Cardiac muscle cell (in vitro differentiated cells and primary cell): ENCODE data around the gene ZNF225. TPM values are rescaled to one million over a fixed set of nuclear protein-coding genes. Genes with fewer than 3 reads are reported as not detected.

ENCODE experiments used
- DNase-seq, 2 donors: peaks; one replicate each; pipeline versions ENCODE4 v3.0.0 to v3.0.0-alpha.2; 2010 to 2017; ENCODE audit warnings: low read depth in 1 of 2, low spot score in 1 of 2
- H3K27ac ChIP-seq: fragments of 200-600 bp; sonication (generic); 2 replicates; pipeline ENCODE4 v1.5.1; 2016
- H3K27me3 ChIP-seq: fragments of 200-600 bp; sonication (generic); 2 replicates; pipeline ENCODE4 v1.6.0; 2016; ENCODE audit warnings: control low read depth
- H3K36me3 ChIP-seq: fragments of 200-600 bp; sonication (generic); 2 replicates; pipeline ENCODE4 v1.5.1; 2016; ENCODE audit warnings: control low read depth
- H3K4me1 ChIP-seq: fragments of 200-600 bp; sonication (generic); 2 replicates; pipeline ENCODE4 v1.8.1; 2017; ENCODE audit warnings: low read depth, mild to moderate bottlenecking, mixed run types
- H3K4me3 ChIP-seq: fragments of 200-600 bp; sonication (generic); 2 replicates; pipeline ENCODE4 v1.5.1; 2016; ENCODE audit warnings: mild to moderate bottlenecking
- H3K9me3 ChIP-seq: fragments of 200-600 bp; sonication (generic); 2 replicates; pipeline ENCODE4 v1.5.1; 2017; ENCODE audit warnings: low read depth, mild to moderate bottlenecking, control low read depth
- polyA plus RNA-seq: library from polyadenylated mRNA; unstranded; fragments of >200 nt; fragmentation: Nextera tagmentation; extraction: Ambion mirVana; gene quantifications from 2 replicates; pipeline ENCODE4 v1.2.1, GENCODE V29; 2016
- total RNA-seq: library from RNA; depleted of rRNA; stranded (reverse); fragments of >200 nt; gene quantifications from 2 replicates; pipeline ENCODE4 v1.2.3, GENCODE V29; 2016
- TF ChIP-seq, protein P1 (sequence below): IDR thresholded peaks from 2 replicates; pipeline ENCODE4 v1.5.1; 2012; ENCODE audit warnings: low read depth, mild to moderate bottlenecking, low read length

ZNF225 gene
- total and polyA plus RNA-seq, 2 experiments from 2014 or later = 4.8 to 5.8 TPM

DNA sequence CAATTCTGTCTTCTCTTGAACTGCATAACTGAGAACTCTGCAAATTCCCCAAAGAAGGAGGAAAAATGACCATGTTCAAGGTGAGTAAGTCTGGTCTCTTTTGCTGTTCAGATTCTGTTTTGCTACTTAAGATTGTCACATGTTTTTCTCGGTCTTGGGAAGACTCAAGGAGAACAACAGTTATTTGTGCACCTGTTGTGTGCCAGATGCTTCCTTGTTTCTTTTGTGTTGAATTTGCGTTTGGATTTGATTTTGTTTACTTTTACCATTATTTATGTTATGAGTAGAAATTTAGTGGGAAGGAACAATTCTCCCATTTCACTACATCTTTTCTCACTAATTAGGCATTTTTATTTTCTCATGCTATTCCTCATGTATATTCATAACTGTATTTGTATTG lies 36.9 kb upstream of the ZNF225 start:
- H3K4me3 ChIP-seq = no peak overlapping the region
- H3K36me3 ChIP-seq = peaks cover 4% of the 10 kb centered on the region
- H3K4me1 ChIP-seq = peaks cover 5% of the 10 kb centered on the region
- DNase-seq = no peak
- no peaks in the 10 kb centered on the region for H3K9me3 ChIP-seq
- no peaks in the 10 kb centered on the region for H3K27me3 ChIP-seq
- TF ChIP-seq, protein P1, sequence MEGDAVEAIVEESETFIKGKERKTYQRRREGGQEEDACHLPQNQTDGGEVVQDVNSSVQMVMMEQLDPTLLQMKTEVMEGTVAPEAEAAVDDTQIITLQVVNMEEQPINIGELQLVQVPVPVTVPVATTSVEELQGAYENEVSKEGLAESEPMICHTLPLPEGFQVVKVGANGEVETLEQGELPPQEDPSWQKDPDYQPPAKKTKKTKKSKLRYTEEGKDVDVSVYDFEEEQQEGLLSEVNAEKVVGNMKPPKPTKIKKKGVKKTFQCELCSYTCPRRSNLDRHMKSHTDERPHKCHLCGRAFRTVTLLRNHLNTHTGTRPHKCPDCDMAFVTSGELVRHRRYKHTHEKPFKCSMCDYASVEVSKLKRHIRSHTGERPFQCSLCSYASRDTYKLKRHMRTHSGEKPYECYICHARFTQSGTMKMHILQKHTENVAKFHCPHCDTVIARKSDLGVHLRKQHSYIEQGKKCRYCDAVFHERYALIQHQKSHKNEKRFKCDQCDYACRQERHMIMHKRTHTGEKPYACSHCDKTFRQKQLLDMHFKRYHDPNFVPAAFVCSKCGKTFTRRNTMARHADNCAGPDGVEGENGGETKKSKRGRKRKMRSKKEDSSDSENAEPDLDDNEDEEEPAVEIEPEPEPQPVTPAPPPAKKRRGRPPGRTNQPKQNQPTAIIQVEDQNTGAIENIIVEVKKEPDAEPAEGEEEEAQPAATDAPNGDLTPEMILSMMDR = no peak
- no peak overlapping the region for H3K27ac ChIP-seq

- no peak for DNase-seq
- TF ChIP-seq, protein P1 = no peak
These were observed 21.1 kb upstream of the ZNF225 start for GRCh38 chr19:44092108-44092507.

DNA sequence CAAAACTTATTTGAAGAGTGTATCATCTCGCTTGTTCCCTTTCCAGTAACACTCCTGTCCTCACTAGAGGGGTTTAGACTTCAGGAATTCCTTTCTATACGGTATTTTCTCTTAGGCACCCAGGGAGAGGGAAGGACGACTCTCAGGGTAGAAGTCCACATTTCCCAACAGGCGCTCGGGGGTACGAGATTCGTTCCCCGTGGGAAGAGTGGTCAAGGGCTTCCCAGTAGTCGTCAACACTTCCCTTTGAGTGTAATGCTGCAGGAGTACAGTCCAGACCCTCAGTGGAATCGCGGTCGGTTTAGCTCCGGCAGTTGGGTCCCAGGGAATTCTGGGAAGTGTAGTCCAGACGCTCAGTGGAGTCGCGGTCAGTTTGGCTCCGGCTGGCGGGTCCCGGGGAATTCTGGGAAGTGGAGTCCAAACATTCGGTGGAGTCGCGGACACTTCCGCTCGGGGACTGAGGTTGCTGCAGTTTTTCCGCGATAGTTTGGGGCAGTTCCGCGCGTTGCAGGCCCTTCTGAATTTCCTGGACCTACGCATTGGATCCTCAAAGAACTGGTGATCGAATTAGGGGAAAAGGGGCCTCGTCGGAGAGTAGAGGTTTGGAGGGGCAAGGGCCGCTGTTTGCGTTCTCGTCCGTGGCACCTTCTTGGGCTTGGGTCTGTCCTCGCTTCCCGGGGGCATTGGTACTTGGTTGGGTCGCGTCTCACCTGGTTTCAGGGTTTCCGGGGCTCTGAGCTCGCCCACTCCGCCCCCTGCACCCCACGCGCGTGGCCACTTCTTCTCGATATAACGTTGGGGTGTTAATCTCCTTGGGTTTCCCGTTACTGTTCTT lies 19.1 kb upstream of the ZNF225 start, which contains the start of gene ZNF224:
ZNF224 (plus strand) TSS at position 431 of the 835 bp plus-strand sequence. CDS start 3,513 bp downstream, outside the sequence.
- Histone ChIP-seq H3K9me3 (no peaks in the 10 kb centered on the region), H3K36me3 (no peaks in the 10 kb centered on the region), H3K4me1 (no peaks in the 10 kb centered on the region), H3K4me3 (peak within 1 kb of the TSS; percentile 69), H3K27ac (peak within 1 kb of the TSS; percentile 77), H3K27me3 (no peaks in the 10 kb centered on the region)
- TF ChIP-seq, protein P1 = no peak
- peak; percentile 94 to 96 for DNase-seq

More at GRCh38 chr19:44092108-44092507, 21.1 kb upstream of the ZNF225 start:
- H3K4me1 ChIP-seq = no peaks in the 10 kb centered on the region
- H3K27ac ChIP-seq = no peak overlapping the region
- no peak overlapping the region for H3K4me3 ChIP-seq
- H3K9me3 ChIP-seq = no peaks in the 10 kb centered on the region
- H3K27me3 ChIP-seq = no peaks in the 10 kb centered on the region
- H3K36me3 ChIP-seq = no peaks in the 10 kb centered on the region

GRCh38 chr19:44107751-44108150 lies 5.4 kb upstream of the ZNF225 start:
- Histone ChIP-seq H3K27ac (no peak overlapping the region), H3K4me3 (no peak overlapping the region), H3K4me1 (no peaks in the 10 kb centered on the region), H3K27me3 (no peaks in the 10 kb centered on the region), H3K36me3 (peaks cover 20% of the 10 kb centered on the region), H3K9me3 (no peaks in the 10 kb centered on the region)
- TF ChIP-seq, protein P1 = no peak
- no peak for DNase-seq

GRCh38 chr19:44109458-44109857 lies 3.7 kb upstream of the ZNF225 start:
- Histone ChIP-seq H3K9me3 (no peaks in the 10 kb centered on the region), H3K36me3 (peaks cover 8% of the 10 kb centered on the region)
- TF ChIP-seq, protein P1 = no peak

More at GRCh38 chr19:44109458-44109857, 3.7 kb upstream of the ZNF225 start:
- Histone ChIP-seq H3K27ac (no peak overlapping the region), H3K4me3 (no peak overlapping the region), H3K27me3 (no peaks in the 10 kb centered on the region), H3K4me1 (peaks cover 3% of the 10 kb centered on the region)
- DNase-seq = no peak
